NCI-H2196 (cell line): Measurements from ENCODE around the gene BABAM2.
A peak's percentile ranks its signal among the peaks of the same experiment; 100 is the strongest.
"Not testable (repeated sequence)": the region's sequence is repeated elsewhere in the genome, so short reads cannot be mapped to it uniquely, and the experiment has no call there.

ENCODE experiments used
- DNase-seq: peaks from one replicate; lab custom pipeline; 2025; ENCODE audit not compliant: unreplicated experiment; lab: John Stamatoyannopoulos, UW

Gene BABAM2

GRCh38 chr2:28101123-28101522, 210.6 kb downstream of the BABAM2 start:
- no peak for DNase-seq

GRCh38 chr2:28101892-28102291, 211.4 kb downstream of the BABAM2 start:
- no peak for DNase-seq

GRCh38 chr2:28102455-28102874, 211.9 kb downstream of the BABAM2 start:
- no peak for DNase-seq

- DNase-seq, result no peak
These were observed 213.1 kb downstream of the BABAM2 start for GRCh38 chr2:28103611-28104010.

- DNase-seq, result no peak
These were observed 217.6 kb downstream of the BABAM2 start for GRCh38 chr2:28108143-28108542.

- DNase-seq, result not testable (repeated sequence)
These were observed 223.2 kb downstream of the BABAM2 start for GRCh38 chr2:28113771-28114170.

- DNase-seq, result no peak
These were observed 226.6 kb downstream of the BABAM2 start for GRCh38 chr2:28117104-28117596.

GRCh38 chr2:28119631-28120030, 229.1 kb downstream of the BABAM2 start:
- DNase-seq, result no peak

GRCh38 chr2:28128281-28128950, 237.9 kb downstream of the BABAM2 start:
- no peak for DNase-seq

GRCh38 chr2:28129955-28130695, 239.6 kb downstream of the BABAM2 start:
- DNase-seq, result no peak

- DNase-seq, result no peak
These were observed 243.2 kb downstream of the BABAM2 start for GRCh38 chr2:28133778-28134177.

GRCh38 chr2:28134262-28134812, 243.8 kb downstream of the BABAM2 start:
- DNase-seq, result peak; percentile 28

- DNase-seq, result no peak
These were observed 244.3 kb downstream of the BABAM2 start for GRCh38 chr2:28134857-28135256.

- DNase-seq, result no peak
These were observed 244.8 kb downstream of the BABAM2 start for GRCh38 chr2:28135324-28135723.

- DNase-seq, result no peak
These were observed 245.3 kb downstream of the BABAM2 start for GRCh38 chr2:28135799-28136198.

GRCh38 chr2:28136556-28136955, 246.0 kb downstream of the BABAM2 start:
- no peak for DNase-seq

- peak; percentile 21 for DNase-seq
These were observed 246.7 kb downstream of the BABAM2 start for GRCh38 chr2:28137221-28137620.

GRCh38 chr2:28142386-28142785, 251.9 kb downstream of the BABAM2 start:
- no peak for DNase-seq

- DNase-seq, result no peak
These were observed 257.5 kb downstream of the BABAM2 start for GRCh38 chr2:28148000-28148399.

GRCh38 chr2:28148566-28148965, 258.0 kb downstream of the BABAM2 start:
- no peak for DNase-seq

GRCh38 chr2:28150236-28150915, 259.8 kb downstream of the BABAM2 start:
- no peak for DNase-seq

GRCh38 chr2:28150994-28151393, 260.5 kb downstream of the BABAM2 start:
- no peak for DNase-seq
